HG02678 (cell line): Measurements from ENCODE around the gene C19orf25.
"Not testable (repeated sequence)": the region's sequence is repeated elsewhere in the genome, so short reads cannot be mapped to it uniquely, and the experiment has no call there.

ENCODE experiments used
- ATAC-seq: cut with Tn5 transposase; IDR thresholded peaks from one replicate; pipeline ENCODE4 v1.9.1; 2021; ENCODE audit warnings: mild to moderate bottlenecking, moderate library complexity; ENCODE audit not compliant: unreplicated experiment

C19orf25 gene

DNA sequence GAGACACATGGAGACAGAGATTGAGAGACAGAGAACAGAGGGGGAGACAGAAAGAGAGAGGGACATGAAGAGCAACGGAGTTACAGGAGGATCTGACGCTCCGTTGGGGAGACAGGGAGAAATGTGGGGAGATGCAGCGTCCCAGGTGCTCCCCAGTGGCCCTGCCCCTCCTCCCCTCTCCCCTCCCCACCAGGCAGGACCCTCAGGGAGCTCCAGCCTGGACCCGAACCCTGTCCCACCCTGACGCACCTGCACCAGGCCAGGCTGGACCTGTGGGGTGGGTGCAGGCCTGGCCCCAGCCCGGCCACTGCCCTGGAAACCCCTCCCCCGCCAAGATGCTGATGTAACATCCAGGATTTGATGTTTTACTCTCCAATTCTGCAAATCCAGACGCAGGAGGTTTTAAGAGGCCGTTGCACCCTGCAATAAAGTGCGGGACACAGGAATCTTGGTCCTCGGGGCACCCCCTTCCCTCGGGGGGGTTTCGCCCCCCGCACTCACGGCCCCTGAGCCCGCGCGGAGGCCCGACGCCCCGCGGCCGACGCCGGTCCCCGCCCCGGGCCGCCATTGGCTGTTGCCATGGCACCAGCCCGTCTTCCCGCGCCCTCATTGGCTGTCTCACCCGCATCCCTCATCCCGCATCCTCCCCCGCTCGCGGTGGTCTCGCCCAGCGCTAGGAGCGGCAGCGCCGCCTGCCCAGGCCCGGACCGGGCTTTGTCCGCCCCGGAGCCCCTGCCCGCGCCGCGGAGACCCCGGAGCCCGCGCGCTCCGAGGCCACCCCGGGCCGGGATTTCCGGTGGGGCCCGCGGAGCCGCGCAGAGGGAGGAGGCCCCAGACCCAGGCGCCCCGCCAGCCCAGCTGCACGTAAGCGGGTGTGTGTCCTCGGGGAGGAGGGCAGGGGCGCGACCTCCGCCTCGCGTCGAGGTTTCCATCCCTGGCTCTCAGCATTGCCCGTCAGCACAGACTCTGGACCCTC is 29.3 kb downstream of the C19orf25 start, which contains the start of gene APC2:
Gene APC2, plus strand, starts transcription at position 655 of the 976 bp plus-strand sequence. CDS start 2,881 bp downstream, outside the sequence.
- no peak for ATAC-seq

DNA sequence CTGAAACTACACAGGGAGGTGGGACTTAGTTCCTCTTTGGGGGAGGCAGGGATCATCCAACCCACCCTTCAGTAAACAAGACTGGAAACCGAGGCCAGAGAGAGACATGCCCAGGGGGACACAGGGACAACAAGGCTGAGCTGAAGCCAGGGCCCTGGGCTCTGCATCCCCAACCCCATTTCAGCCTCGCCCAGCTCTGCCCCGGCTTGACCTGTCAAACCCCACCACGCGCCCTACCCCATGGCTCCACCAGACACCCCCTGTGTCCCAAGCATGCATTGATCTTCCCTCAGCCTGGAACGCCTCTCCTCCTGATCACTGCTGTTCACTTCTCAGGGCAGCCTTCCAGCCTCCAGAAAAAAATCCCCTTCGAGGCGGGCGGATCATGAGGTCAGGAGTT is 31.1 kb downstream of the C19orf25 start:
- ATAC-seq: no peak

DNA sequence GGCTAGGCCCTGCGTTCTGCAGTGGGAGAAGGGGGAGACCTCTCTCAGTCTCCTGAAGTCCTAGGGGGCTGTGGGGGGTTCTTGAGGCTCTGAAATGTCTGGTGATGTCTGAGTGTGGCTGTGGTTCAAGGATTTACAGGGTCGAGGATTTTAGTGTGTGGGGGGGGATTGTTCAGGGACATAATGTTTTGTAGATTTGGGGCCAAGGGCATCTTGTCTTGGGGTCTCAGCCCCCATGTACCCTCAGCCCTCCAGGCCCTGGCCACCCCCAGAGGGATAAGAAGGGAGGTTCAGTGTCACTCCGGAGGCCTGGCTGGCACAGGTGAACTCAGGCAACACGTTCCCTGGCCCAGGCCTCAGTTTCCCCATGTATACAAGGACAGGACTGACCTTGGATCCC is 31.5 kb downstream of the C19orf25 start:
- no peak for ATAC-seq

DNA sequence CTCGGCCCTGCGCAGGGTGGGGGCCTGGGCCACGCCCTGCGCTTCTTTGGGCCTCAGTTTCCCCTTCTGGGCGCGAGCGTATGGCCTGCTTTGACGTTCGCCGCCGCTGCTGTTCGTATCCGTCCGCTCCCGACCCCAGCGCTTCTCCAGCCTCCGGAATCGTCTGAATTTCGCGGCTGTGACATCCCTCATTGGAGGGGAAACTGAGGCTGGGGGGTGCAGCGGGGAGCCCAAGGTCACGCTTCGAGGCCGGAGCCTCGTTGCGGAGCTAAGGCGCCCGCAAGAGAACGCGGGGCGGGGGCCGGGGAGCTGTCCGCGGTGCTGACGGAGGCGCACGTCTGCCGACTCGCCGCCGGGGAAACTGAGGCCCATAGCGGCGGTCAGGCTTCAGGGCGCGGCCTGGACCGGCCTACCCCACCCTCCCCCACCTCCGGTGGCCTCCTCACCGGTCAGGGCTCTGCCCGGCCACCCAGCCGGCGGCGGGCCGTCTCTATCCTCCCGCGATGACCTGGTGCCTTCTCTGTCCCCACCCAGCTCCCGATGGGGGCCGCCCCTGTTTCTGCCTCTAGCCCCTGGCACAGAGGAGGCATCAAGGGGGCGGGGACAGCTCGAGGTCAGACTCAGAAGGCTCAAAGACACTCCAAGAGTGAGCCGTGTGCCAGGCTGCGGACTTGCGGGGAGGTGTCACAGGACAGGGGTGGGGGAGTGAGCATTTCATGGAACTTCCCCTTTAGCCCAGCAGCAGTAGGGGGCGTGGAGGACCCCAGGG is 32.1 kb downstream of the C19orf25 start:
- no peak for ATAC-seq

DNA sequence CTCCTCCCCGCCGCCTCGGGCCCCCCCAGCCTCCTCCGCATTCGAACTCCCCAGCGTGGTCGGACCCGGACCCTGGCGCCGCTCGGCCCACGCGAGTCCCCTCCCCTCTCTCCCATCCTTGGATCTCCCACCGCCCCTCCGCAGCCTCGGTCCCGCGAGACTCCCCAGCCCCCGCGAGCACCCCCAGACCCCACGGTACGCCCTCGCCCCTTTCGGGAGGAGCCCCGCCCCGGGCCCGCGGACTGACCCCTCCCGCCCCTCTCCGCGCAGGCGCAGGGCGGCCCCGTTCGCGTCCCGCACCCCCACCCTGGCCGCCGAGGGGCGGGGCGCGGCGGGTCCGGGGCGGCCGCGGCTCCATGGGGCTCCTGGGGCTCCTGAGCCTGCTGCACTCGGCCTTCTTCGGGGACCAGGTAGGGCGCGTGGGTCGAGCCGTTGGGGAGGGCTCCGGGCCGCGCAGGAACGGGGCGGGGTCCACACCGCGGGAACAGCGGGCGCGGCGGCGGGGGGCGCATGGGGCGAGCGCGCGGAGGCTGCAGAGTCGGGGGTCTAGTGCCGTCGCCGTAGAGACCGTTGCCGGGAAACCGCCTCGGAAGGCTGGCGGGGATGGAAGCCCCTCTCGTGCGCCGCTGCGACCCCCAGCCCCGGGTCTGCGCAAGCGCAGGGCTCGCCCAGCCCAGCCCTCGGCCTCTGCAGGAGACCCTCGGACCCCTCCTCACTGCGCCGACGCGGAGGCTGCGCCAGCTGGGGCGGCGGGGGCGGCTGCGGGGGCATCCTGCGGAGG is 32.9 kb downstream of the C19orf25 start:
- no peak for ATAC-seq

DNA sequence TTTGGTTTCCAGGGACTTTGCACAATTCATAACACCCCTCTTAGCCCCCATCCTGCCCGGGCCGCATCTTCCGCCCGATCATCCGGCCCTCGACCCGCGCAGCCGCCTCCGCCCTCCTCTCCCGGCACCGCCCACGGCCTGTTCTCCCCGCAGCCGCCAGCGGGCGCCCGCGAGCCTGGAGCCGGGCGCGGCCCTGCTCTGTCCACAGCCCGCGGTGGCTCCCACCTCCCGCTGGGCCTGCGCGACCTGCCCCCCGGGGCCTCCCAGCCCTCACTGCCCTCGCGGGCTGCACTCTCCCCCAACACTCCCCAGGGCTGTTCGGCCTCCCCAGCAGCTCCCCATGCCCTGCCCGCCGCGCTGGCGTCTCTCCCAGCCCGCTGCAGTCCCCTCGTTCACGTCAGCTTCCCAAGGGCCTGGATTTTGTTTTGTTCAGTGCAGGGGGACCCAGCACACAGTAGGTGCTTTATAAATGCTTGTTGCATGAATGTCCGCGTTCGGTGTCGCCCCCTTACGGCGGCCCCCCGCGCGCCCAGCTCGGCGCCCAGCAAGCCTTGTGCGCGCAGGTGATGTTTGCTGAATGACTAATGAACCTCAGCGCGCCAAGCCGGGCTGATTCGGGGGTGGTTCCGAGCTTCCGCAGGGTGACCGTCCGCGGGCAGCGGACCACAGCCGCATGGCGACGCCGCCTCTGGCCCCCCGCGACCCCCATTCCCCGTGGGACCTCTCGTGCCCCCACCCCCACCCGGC is 33.7 kb downstream of the C19orf25 start:
- peak; percentile 74 for ATAC-seq

DNA sequence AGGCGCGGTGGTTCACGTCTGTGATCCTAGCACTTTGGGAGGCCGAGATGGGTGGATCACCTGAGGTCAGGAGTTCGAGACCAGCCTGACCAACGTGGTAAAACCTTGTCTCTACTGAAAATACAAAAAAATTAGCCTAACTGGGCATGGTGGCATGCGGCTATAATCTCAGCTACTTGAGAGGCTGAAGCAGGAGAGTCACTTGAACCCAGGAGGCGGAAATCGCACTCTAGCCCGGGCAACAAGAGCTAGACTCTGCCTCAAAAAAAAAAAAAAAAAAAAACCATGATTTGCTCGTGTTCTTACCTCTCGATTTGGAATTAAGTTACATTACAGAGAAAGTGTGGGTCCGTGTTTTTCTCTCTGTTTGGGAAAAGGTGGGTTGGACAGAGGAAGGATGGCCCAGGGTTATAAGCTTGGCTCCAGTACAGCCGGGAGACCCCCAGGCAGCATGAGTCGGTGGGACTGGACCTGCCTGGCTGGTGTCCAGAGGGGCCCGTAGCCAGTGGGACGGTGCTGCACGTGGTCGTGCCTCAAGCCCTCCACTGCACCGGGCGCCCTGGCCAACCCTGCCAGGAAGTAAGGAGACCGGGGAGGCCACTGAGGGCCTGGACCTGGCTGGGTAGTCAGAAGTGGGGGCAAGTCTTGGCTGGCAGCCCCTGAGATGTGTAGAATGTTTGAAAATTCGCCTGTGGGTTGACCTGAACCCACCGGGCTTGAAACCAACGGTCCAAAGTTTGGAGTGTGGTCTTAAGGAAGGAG is 37.2 kb downstream of the C19orf25 start:
- ATAC-seq: no peak

DNA sequence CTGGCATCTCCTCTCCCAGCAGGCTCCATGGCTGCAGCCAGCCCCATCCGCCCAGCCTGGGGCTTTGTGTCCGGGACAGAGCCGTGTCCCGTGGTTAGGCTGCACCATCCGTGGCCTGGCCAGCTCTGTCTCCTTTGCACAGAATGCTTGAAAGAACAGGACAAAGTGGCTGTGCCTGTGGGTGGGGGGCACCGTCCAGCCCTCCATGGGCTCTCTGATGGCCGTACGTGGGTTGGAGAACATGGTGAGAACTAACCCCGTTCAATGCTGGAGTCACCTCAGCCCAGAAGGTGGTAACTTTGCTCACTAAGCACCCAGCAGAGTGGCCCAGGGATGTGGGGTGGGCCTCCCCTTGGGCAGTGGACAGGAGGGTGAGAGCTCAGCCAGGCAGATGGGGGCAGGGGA is 38.0 kb downstream of the C19orf25 start:
- ATAC-seq: no peak

DNA sequence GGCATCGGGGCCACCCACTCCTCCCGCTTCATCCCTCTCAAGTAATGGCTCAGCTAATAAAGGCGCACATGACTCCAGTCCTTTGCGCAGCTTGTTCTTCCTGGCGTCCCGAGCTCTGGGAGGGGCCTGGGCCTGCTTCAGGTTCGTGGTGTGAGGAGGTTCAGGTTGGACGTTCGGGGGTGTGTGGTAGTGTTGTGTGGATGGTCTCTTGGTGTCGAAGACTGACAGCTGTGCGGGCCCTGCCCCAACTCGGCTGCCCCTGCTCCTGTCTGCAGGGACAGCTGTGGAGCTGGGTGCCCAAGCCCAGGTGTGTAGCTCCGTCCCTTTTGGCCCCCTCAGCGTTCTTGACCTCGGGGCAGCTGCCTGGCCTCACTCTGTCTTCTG is 38.6 kb downstream of the C19orf25 start:
- ATAC-seq: no peak

DNA sequence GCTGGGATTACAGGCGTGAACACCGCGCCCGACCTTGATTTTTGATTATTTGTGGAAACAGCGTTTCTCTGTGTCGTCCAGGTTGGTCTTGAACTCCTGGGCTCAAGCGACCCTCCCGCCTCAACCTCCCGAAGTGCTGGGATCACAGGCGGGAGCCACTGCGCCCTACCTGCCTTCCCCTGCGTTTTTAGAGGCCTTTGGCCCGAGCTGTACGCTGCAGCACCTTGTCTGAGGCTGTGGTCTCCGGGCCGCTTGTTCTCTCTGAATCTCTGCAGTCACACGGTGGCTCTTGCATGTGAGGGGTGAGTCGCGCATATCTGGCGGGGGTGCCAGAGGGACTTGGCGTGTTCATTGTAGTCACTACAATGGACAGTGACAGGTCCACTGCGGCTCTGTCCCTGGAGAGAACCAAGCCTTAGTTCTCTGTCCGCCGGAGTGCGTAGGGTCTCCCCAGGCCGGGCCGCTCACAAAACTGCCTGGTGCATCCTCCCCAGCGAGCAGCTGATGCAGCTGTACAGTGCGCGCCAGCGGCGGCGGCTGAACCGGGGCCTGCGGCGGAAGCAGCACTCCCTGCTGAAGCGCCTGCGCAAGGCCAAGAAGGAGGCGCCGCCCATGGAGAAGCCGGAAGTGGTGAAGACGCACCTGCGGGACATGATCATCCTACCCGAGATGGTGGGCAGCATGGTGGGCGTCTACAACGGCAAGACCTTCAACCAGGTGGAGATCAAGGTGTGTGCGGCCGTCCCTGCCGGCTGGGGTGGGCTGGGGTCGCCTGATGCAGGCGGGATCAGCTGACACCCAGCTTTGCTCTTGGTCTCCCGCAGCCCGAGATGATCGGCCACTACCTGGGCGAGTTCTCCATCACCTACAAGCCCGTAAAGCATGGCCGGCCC is 39.2 kb downstream of the C19orf25 start:
- ATAC-seq: not testable (repeated sequence)

DNA sequence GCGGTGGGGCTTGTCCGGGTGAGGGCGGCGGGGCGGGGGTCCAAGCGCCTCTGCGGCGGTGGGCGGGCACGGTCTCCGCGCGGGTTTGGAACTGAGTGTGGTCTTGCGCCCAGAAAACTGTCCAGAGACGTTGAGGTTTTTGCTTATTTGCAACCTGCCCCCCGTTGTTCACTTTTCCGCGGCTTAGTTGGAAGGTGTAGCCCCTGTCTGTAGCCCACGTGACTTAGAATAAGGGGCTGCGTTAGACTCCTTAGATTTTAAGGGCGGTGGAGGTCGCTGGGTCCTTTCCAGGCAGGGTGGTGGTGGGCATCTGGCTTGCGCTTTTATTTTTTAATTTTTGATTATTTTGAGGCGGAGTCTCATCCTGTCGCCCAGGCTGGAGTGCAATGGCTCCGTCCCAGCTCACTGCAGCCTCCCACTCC is 40.1 kb downstream of the C19orf25 start:
- ATAC-seq: no peak

DNA sequence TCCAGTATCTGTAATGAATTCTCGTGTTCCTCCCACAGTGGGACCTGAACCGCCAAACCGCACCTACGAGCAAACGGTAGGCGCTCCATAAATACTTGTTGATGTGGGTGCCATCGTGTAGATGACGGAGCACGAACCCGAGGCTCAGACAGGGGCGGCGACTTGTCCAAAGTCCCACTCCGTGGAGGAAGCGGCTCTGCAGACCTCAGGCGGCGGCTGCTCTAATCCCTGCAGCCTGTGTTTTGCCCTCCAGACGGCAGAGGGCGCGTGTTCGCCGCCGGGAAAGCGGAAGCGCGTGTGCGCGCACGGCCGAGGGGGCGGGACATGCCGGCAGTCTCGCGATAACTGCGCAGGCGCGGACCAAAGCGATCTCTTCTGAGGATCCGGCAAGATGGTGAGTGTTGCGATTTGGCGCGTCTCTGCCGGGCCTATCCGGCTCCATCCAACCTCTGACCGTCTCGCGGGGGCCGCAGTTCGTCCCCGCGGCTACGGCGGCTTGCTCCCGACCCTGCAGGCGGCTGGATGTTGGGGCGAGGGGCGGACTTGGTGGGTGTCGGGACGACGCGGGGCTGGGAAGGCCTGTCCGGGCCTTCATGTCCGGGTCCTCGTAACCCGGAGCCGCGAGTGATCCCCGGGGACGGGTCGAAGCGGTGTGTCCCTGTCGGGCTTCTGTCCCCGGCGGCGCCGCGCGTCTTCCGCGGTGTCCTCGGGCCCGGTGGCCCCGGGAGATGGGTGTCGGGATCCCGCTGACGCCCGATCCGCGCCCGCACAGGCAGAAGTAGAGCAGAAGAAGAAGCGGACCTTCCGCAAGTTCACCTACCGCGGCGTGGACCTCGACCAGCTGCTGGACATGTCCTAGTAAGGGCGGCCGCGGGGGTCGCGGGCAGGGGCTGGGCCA is 40.7 kb downstream of the C19orf25 start, which contains the start of gene RPS15:
Gene RPS15, plus strand, starts transcription at position 362 of the 898 bp plus-strand sequence. Its CDS starts 30 bp downstream, at position 392.
- peak; percentile 82 for ATAC-seq

DNA sequence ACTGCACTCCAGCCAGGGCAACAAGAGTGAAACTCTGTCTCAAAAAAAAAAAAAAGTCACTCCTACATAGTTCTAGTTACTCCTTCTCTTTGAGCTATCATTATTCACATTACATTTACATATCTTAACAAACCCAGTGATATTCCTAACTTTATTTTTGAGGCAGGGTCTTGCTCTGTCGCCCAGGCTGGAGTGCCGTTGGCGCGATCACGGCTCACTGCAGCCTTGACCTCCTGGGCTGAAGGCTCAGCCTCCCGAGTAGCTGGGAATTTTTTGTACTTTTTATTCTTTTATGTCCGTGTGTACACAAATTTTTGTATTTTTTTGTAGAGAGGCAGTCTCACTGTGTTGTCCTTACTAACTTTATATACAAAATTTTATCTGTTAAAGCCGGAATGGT is 41.4 kb downstream of the C19orf25 start:
- ATAC-seq: no peak

DNA sequence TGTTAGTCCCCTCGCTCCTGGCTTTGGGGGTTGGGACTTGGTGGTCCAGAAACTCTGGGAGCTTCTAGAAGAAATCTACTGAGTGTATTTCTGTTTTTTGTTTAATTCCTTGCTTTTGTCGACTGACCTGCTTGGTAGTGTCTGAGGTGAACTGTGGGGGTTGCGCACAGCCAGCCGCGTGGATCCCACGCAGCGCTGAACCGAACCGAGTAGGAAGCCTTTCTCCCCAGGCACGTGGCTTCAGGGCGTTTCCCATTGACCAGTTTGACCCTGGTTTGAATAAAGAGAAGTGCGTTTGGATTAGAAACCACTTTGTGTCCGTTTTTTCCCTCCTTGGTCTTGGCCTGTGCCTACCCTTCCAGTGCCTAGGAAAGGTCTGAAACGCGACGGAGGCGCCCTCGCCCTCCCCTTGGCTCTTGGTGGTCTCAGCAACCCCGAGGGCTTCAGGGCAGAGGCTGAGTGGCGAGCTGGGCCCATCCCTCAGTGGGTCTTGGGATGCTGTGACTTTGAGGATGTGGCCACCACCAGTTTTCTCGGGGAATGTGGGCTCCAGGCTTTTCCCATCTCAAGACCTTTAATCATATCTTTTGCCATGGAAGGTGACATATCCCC is 43.5 kb downstream of the C19orf25 start:
- ATAC-seq: no peak

DNA sequence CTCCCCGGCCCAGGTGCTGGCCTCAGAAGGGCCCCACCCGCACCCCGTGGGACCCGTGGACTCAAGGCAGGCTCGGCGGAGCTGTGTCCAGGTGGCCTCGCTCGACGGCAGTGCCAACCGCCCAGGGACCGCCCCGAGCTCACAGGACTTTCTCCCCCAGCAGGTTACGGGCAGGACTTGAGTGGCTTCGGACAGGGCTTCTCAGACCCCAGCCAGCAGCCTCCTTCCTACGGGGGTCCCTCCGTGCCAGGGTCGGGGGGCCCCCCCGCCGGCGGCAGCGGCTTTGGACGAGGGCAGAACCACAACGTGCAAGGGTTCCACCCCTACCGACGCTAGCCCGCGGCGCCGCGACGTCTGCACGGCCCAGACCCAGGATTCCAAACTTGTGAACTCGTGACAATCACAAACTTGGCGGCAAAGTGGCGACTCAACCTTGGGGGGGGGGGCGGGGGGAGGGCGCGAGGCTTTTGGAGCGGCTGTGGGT is 44.4 kb downstream of the C19orf25 start:
- no peak for ATAC-seq

DNA sequence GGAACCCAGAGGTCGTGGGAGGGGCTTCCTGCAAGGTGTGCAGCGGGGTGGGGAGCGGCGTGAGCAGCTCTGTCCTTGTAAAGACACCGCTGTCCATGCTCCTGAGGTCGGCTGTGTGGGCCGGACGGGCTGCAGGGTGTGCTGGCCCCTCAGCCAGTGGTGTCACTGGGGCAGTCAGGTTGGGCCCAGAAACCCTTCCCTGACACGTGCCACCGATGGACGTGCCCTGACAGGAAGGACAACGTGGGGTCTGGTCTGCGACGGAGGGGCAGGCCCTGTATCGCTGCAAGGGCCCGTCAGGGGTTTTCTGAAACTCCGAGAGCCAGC is 45.0 kb downstream of the C19orf25 start:
- no peak for ATAC-seq
